KOPT-K1 (cell line): ENCODE data around the gene GPX3.

Experiments
- H3K27ac ChIP-seq: fragments of 200-600 bp; sonication (generic); 2 replicates; pipeline ENCODE4 v1.5.1; 2016; ENCODE audit warnings: antibody characterized with exemption, mild to moderate bottlenecking, low read depth, low read length; ENCODE audit not compliant: poor library complexity, severe bottlenecking
- H3K36me3 ChIP-seq: fragments of 200-600 bp; sonication (generic); 2 replicates; pipeline ENCODE4 v1.5.1; 2017; ENCODE audit warnings: antibody characterized with exemption, mild to moderate bottlenecking, low read length, moderate library complexity; ENCODE audit not compliant: insufficient read depth
- H3K9me3 ChIP-seq: fragments of 200-600 bp; sonication (generic); 2 replicates; pipeline ENCODE4 v1.5.1; 2017; ENCODE audit warnings: antibody characterized with exemption, low read length, mild to moderate bottlenecking; ENCODE audit not compliant: insufficient read depth, poor library complexity, severe bottlenecking

Gene GPX3, protein sequence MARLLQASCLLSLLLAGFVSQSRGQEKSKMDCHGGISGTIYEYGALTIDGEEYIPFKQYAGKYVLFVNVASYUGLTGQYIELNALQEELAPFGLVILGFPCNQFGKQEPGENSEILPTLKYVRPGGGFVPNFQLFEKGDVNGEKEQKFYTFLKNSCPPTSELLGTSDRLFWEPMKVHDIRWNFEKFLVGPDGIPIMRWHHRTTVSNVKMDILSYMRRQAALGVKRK

DNA sequence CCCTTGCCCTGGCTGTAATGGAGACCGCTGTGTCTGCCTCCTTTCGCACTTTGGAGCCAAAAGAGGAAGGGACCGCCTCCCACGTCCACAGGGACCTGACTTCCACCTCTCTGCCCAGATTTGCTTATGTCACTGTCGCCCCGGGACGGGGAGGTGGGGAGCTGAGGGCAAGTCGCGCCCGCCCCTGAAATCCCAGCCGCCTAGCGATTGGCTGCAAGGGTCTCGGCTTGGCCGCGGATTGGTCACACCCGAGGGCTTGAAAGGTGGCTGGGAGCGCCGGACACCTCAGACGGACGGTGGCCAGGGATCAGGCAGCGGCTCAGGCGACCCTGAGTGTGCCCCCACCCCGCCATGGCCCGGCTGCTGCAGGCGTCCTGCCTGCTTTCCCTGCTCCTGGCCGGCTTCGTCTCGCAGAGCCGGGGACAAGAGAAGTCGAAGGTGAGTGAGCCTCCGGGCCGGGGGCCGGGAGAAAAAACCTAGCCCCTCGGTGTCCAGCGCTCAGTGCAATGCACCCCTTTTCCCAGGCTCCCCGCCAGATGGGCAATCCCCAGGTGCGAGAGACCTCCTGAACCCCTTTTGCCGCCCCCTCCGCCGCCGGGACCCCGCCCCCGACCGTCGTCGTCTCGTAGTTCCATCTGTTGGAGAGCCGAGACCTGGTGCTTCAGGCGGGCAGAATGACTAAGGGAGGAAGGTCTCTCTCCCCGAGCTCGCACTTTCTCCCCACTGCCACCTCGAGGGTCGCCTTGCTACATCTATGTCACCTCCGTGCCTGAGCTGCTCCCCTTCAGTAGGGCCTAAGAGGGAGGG lies at the start of gene GPX3:
Gene GPX3 (plus strand): TSS at position 288 of the 807 bp plus-strand sequence. CDS start 64 bp downstream, at position 352.
- Histone ChIP-seq H3K9me3 (no peaks in the 10 kb centered on the region), H3K36me3 (no peaks in the 10 kb centered on the region), H3K27ac (no peak within 1 kb of the TSS)

DNA sequence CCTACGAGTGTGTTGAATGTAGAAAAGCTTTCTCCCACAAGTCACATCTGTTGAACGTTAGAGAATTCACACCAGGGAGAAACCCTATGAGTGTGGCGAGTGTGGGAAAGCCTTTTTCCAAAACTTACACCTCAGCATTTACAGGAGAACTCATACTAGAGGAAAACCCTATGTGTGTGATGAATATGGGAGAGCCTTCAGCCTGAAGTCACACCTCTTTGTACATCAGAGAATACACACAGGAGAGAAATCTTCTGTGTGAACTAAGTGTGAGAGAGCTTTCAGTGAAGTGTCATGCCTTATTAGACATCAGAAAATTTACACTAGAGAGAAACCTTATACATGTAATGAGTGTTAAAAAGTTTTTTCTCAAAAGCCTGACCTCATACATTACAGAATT lies 41.8 kb upstream of the GPX3 start:
- H3K36me3 ChIP-seq: no peaks in the 10 kb centered on the region
- H3K27ac ChIP-seq: no peak overlapping the region
- H3K9me3 ChIP-seq: peaks cover 19% of the 10 kb centered on the region

DNA sequence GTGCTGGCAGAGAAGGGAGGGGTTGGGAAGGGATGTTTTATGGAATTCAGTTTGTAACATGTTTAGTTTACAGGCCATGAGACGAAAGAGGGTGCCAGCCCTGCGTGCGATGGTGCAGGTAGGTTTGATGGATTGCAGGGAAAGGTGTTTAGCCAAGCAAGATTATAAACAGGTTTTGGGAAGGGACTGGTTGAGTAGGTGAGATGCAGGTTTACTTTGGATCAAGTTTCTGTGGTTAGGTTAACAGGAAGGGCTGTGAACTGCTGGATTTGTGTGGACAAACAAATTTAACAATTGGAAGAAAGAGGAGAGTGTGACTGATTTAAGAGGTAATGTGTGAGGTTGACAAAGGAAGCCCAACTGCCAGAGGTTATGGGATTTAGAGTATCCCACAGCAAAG lies 32.6 kb upstream of the GPX3 start:
- H3K9me3 ChIP-seq: peaks cover 2% of the 10 kb centered on the region
- no peak overlapping the region for H3K27ac ChIP-seq
- H3K36me3 ChIP-seq: no peaks in the 10 kb centered on the region

DNA sequence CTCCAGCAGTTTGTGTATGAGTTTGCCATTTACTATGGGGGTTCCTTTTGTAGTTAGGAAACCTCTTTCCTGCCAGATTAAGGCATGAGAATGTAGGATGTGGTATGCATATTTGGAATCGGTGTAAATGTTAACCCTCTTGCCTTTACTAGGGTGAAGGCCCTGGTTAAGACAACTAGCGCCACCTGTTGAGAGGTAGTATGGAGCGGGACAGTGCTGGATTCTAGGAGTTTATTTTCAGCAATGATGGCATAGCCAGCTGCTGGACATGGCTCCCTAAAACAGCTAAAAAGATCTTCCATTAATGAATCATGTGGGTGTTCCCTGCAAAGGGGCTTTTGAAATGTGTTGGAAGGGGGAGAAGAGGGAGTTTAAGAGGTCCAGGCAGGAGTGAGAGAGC lies 30.7 kb upstream of the GPX3 start:
- no peak overlapping the region for H3K27ac ChIP-seq
- H3K36me3 ChIP-seq: no peaks in the 10 kb centered on the region
- H3K9me3 ChIP-seq: peaks cover 18% of the 10 kb centered on the region

DNA sequence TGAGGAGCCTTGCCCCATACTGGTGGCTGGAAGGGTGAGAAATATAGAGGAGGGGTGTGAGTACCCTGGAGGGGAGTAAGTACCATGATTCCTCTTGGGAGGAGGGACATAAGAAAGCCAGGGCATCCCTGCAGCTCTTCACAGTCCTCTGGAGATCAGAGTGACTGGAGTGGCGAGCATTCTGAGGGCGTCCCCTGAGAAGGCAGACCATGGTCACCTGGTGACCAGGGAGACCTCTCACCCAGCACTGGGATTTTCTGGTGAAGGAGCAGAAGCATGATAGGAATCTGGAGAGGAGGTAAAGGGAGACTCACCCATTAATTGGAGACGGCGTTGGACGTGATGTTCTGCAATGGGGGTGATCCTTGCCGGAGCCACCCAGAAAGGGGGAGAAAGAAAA lies 27.7 kb upstream of the GPX3 start:
- Histone ChIP-seq H3K36me3 (no peaks in the 10 kb centered on the region), H3K9me3 (peaks cover 28% of the 10 kb centered on the region), H3K27ac (no peak overlapping the region)

DNA sequence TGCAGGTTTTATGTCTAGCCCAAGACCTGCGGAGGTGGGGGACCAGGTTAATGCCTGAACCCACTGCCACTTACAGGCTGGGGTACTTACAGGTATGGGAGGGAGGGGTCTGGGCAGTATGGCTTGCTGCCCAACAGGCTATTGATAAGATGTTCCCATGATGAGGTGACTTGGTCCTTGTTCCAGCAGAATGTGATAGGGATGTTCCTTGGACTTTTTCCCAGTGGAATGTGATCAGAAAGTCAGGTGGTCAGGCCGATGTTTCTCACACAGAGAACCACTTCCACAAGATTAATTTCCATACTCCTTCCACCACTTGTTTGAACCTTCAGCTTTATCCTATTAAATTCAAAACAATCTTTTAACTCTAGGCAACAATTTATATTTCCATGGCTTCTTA lies 27.0 kb upstream of the GPX3 start:
- H3K27ac ChIP-seq: no peak overlapping the region
- peaks cover 28% of the 10 kb centered on the region for H3K9me3 ChIP-seq
- H3K36me3 ChIP-seq: no peaks in the 10 kb centered on the region

DNA sequence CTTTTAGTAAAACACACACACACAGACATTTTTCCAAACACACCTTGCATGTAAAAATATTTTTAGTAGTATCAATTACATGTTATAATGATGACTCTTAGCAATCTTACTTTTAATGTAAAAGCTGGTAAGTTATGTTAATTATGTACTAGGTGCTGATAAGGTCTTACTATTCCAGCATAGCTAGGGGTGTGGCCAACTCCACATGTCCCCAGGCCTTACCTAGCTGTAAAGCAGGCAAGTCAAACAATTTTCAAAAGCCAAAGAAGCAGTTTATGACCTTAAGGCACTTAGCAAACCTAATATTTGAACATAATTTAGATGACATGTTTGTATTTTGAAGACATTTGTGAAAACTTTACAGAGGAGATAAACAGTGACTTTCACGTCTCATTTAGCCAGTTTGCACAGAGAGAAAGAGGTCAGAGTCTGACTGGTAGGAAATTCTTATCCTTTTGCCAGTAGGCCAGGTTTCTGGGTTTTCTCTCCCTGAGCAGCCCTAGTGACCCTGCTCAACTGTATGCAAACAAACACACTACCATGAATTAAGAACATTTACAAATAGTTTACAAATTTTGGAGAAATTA lies 26.5 kb upstream of the GPX3 start:
- Histone ChIP-seq H3K27ac (no peak overlapping the region), H3K36me3 (no peaks in the 10 kb centered on the region), H3K9me3 (peaks cover 28% of the 10 kb centered on the region)

DNA sequence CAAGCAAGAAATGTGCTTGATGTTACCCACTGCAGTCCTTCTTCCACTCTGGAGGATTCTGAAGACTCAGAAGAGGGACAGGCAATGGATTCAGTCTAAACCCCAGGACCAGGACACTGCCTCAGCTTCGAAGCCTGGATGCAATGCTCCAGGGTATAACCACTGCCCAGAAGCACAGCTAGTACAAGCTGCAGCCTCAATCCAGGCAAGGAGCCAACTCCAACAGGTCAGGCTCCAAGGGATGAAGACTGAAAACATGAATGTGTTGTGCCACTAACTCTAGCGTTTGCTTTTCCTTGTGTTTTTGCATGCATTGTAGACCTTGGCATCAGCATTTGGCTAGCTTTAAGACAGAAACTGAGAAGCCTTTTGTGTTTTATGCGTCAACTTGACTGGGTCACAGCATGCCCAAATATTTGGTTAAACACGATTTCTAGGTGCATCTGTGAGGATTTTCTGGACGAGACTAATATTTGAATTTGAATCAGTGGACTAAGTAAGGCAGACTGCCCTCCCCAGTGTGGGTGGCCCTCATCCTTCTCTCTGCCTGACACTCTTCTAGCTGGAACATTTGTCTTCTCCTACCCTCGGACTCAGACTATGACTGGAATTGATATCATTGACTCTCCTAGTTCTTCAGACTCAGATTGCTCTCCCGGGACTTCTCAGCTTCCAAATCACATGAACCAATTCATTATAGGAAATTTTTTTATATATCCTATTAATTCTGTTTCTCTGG lies 20.5 kb upstream of the GPX3 start:
- H3K9me3 ChIP-seq: peaks cover 10% of the 10 kb centered on the region
- no peaks in the 10 kb centered on the region for H3K36me3 ChIP-seq
- no peak overlapping the region for H3K27ac ChIP-seq

DNA sequence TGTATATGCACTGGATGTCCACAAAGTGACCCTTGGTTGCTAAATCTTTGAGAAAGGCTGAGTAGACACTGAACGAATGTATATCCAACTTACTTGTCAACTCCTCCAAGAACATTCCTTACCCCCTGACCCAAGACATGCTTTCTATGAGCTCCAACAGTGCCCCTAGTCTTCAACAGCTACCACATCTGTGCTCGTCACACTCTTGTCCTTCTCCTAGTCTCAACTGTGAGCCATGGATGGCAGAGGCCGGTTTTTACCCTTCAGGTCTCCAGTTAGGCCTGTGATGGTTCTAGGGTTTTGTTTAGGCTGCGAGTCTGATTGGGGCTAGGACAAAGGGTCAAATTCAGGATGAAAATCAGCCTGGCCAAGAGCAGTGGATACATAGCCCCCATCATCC lies 19.0 kb upstream of the GPX3 start:
- peaks cover 10% of the 10 kb centered on the region for H3K9me3 ChIP-seq
- no peak overlapping the region for H3K27ac ChIP-seq
- no peaks in the 10 kb centered on the region for H3K36me3 ChIP-seq

DNA sequence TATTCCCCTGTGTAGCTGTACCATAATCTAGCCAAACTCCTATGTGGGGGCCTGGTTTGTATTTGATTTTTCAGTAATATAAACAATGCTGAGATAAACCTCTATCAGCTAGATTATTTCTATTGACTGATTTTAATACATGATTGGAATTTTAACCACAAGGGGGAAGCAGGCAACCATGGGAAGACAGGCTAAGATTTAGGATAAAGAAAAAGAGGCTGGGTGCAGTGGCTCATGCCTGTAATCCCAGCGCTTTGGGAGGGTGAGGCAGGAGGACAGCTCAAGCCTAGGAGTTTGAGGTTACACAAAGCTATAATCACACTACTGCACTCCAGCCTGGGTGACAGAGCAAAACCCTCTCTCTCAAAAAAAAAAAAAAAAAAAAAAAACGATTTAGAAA lies 18.1 kb upstream of the GPX3 start:
- Histone ChIP-seq H3K9me3 (peaks cover 2% of the 10 kb centered on the region), H3K36me3 (no peaks in the 10 kb centered on the region), H3K27ac (no peak overlapping the region)

DNA sequence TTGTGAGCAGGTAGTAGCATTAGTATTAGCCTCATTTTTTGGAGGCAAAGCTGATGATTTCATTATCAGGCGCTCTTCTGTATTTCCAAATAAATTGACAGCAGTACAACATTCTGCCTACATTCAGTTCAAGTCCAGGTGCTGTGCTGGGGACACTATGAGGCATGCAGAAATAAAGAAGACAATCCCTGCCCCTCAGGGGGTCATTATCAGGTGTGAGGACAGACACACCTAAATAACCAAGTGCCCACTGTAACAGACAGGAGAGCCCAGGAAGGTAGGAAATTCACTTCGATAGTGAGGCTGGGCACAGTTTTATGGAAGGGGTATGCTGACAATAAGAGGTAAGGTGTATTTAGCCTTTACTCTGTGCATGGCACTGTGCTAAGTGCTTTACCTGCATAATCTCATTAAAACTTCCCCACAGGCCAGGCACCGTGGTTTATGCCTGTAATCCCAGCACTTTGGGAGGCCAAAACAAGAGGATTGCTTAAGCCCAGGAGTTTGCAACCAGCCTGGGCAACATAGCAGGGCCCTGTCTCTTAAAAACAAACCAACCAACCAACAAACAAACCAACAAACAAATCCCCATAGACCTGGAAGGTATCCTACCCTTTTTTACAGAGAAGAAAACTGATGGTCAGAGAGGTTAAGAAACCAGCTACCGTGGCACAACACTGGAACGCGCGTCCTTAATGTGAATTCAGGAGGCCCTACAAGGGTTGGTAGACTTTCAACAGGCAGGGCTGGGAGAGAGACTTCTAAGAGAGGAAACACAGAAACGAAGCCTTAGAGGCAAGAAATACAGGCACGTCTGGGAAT lies 17.5 kb upstream of the GPX3 start:
- Histone ChIP-seq H3K27ac (no peak overlapping the region), H3K36me3 (no peaks in the 10 kb centered on the region), H3K9me3 (no peaks in the 10 kb centered on the region)

DNA sequence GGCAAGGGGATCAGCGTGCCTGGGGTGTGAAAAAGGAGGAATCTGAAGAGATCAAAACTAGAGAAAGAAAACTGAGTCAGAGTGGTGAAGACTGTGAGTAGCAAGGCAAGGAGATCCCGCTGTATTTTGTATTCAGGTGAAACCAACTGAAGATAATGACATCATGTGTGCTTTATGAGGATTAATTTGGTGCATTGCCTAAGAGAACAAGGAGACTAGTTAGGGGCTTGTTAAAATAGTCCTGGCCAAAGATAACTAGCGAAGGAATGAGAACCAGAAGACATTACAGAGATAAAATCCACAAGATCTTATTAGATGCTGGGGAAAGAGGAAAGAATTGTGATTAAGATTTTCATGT lies 16.9 kb upstream of the GPX3 start:
- Histone ChIP-seq H3K9me3 (no peaks in the 10 kb centered on the region), H3K36me3 (no peaks in the 10 kb centered on the region), H3K27ac (no peak overlapping the region)

DNA sequence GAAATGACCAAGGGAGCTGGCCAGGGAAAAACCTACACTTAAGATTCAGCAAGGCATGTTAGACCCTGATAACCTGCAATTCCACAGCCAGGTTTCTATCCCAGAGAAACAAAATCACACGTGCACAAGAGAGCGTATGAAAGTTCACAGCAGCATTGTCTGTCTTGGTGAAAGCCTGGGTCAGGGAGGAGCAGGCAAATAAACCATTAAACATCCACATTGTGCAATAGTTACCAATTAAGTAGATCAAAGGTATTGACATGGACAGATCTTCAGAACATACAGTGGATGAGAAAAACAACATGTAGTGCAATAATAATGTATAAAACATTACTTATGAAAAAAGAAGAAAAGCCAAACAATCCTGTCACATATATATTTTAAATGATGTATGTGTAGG lies 15.9 kb upstream of the GPX3 start:
- no peak overlapping the region for H3K27ac ChIP-seq
- H3K9me3 ChIP-seq: no peaks in the 10 kb centered on the region
- no peaks in the 10 kb centered on the region for H3K36me3 ChIP-seq

DNA sequence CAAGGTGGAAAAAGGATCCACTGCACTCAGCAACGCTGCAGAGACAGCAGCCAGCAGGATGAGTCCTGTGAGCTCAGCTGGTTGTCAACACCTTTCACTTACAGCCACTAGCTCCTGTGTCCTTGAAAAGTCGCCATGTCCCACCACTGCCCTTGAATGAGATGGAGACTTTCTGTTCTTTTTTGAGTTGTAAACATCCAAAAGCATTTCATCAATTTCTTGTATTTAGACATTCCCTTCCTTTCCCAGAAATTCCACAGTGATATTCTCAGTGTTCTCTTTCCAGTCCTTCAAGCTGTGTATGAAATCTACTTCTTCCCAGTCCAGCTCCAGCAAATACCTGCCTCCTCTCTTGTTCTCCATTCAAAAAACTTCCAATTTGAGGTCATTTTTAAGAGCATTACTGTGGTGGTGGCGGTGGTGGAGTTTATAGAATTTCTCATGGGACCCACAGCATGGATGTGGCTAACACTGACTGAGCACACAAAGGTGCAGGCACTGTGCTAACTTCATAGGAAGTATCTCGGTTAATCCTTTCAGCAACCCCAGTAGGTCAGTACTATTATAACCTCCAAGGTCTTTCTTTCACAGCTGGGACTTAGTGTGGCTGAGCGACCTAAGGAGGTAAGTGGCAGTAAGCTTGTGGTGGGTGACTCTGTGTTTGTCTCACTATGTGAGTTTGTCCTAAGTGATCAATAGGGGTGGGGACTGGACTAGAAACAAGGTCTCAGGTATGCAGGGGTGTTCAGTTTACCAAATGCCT lies 15.0 kb upstream of the GPX3 start:
- H3K27ac ChIP-seq: no peak overlapping the region
- H3K9me3 ChIP-seq: no peaks in the 10 kb centered on the region

More for the DNA sequence above, 15.0 kb upstream of the GPX3 start:
- H3K36me3 ChIP-seq: no peaks in the 10 kb centered on the region
